HepG2 (cell line): Measurements from ENCODE around the gene MFAP4. TPM values are rescaled to one million over a fixed set of nuclear protein-coding genes. Genes with fewer than 3 reads are reported as not detected.
A peak's percentile ranks its signal among the peaks of the same experiment; 100 is the strongest.

ENCODE experiments used
- ARID2 ChIP-seq: sonication (generic); formaldehyde crosslinking; IDR thresholded peaks from 2 replicates; pipeline ENCODE4 v1.8.1; 2022; ENCODE audit warnings: mild to moderate bottlenecking, missing genetic modification reagents, borderline replicate concordance
- DR1 ChIP-seq: sonication (generic); formaldehyde crosslinking; IDR thresholded peaks from 2 replicates; pipeline ENCODE4 v1.8.0; 2021; ENCODE audit warnings: mild to moderate bottlenecking, missing genetic modification reagents, inconsistent platforms
- FOSL2 ChIP-seq: sonication (generic); formaldehyde crosslinking; IDR thresholded peaks from 2 replicates; pipeline ENCODE4 v1.4.0; 2020; ENCODE audit warnings: missing genetic modification reagents
- GATA4 ChIP-seq: sonication (generic); IDR thresholded peaks from 2 replicates; pipeline ENCODE4 v1.6.1; 2016; ENCODE audit warnings: antibody characterized with exemption, low read depth, borderline replicate concordance
- HOXA5 ChIP-seq: sonication (generic); formaldehyde crosslinking; IDR thresholded peaks from 2 replicates; pipeline ENCODE4 v1.4.0; 2020; ENCODE audit warnings: missing genetic modification reagents
- MXD1 ChIP-seq: sonication (generic); formaldehyde crosslinking; IDR thresholded peaks from 2 replicates; pipeline ENCODE4 v1.4.0; 2020; ENCODE audit warnings: mild to moderate bottlenecking, missing genetic modification reagents
- NFE2 ChIP-seq: sonication (generic); formaldehyde crosslinking; IDR thresholded peaks from 2 replicates; pipeline ENCODE4 v1.4.0; 2020; ENCODE audit warnings: missing genetic modification reagents
- NFKBIZ ChIP-seq: IDR thresholded peaks from 2 replicates; pipeline ENCODE4 v1.6.1; 2018; ENCODE audit warnings: missing genetic modification reagents, missing compliant biosample characterization
- SNRNP70 ChIP-seq: fragments of 200-400 bp; formaldehyde crosslinking; IDR thresholded peaks from 2 replicates; pipeline ENCODE4 v1.6.1; 2017; ENCODE audit warnings: mild to moderate bottlenecking, low read depth, low read length, moderate library complexity
- TRIM24 ChIP-seq: sonication (generic); formaldehyde crosslinking; IDR thresholded peaks from 2 replicates; pipeline ENCODE4 v1.8.0; 2022; ENCODE audit warnings: mild to moderate bottlenecking, missing genetic modification reagents
- ZMAT3 ChIP-seq: sonication (generic); formaldehyde crosslinking; conservative IDR thresholded peaks from 2 replicates; pipeline ENCODE4 v1.7.0; 2021; ENCODE audit warnings: missing genetic modification reagents
- ZNF737 ChIP-seq: sonication (generic); formaldehyde crosslinking; IDR thresholded peaks from 2 replicates; pipeline ENCODE4 v1.5.0; 2020; ENCODE audit warnings: missing genetic modification reagents, mild to moderate bottlenecking, borderline replicate concordance
- ZNF746 ChIP-seq: sonication (generic); formaldehyde crosslinking; IDR thresholded peaks from 2 replicates; pipeline ENCODE4 v1.8.0; 2022; ENCODE audit warnings: mild to moderate bottlenecking, missing genetic modification reagents
- ZNF766 ChIP-seq: sonication (generic); formaldehyde crosslinking; IDR thresholded peaks from 2 replicates; pipeline ENCODE4 v1.5.0; 2020; ENCODE audit warnings: missing genetic modification reagents, borderline replicate concordance
- ZNF772 ChIP-seq: sonication (generic); formaldehyde crosslinking; IDR thresholded peaks from 2 replicates; pipeline ENCODE4 v1.5.0; 2020; ENCODE audit warnings: mild to moderate bottlenecking, missing genetic modification reagents
- ZNF839 ChIP-seq: sonication (generic); formaldehyde crosslinking; IDR thresholded peaks from 2 replicates; pipeline ENCODE4 v1.4.0; 2020; ENCODE audit warnings: missing genetic modification reagents, mild to moderate bottlenecking, borderline replicate concordance
- ZNF878 ChIP-seq: sonication (generic); formaldehyde crosslinking; IDR thresholded peaks from 2 replicates; pipeline ENCODE4 v1.8.1; 2023; ENCODE audit warnings: mild to moderate bottlenecking, missing genetic modification reagents, moderate library complexity
- polyA plus RNA-seq, 8 experiments: library from polyadenylated mRNA; depleted of rRNA in 3 of 8; stranded (reverse) in 7 of 8; unstranded in 1 of 8; fragments of >200 nt; fragmentation: Illumina TruSeq in 4 of 8; extraction: Trizol in 4 of 8; gene quantifications; 2 replicates each; pipeline versions ENCODE4 v1.2.1 to v1.2.3, GENCODE V29; 2011 to 2016; ENCODE audit warnings: low read depth in 4 of 8, missing spikeins in 1 of 8, mixed read lengths in 1 of 8; ENCODE audit not compliant: insufficient read depth in 1 of 8
- total RNA-seq, 5 experiments: library from RNA; depleted of rRNA; stranded (reverse); fragments of >200 nt; fragmentation: Illumina TruSeq; extraction: Trizol; gene quantifications; 2 replicates each; pipeline ENCODE4 v1.2.3, GENCODE V29; 2016; ENCODE audit warnings: low read depth in 1 of 5
- TF ChIP-seq, protein P1 (sequence below), 2 experiments: fragments of 450-650 bp in 1 of 2; sonication (generic) in 1 of 2; formaldehyde crosslinking in 1 of 2; IDR thresholded peaks; 2 replicates each; pipeline versions ENCODE4 v1.6.1 to v1.8.0; 2016 to 2022; ENCODE audit warnings: antibody characterized with exemption in 1 of 2, mild to moderate bottlenecking in 1 of 2, missing genetic modification reagents in 1 of 2
- TF ChIP-seq, protein P2 (sequence below): sonication (generic); formaldehyde crosslinking; IDR thresholded peaks from 2 replicates; pipeline ENCODE4 v1.4.0; 2020; ENCODE audit warnings: missing genetic modification reagents

MFAP4 gene
- total and polyA plus RNA-seq, 2 of the 13 experiments (the other 11 are each of a cell fraction or from before 2014, with no cell fraction given) = 0.08 TPM; not detected in 1

- TF ChIP-seq GATA4 (no peak), ZMAT3 (CRISPR knock-in tag) (peak; percentile 69; the same call in 1 of the 2 replicates), ZNF766 (CRISPR knock-in tag) (peak; percentile 70; the same call in 1 of the 2 replicates), DR1 (peak; percentile 58; the same call in 1 of the 2 replicates), NFKBIZ (CRISPR knock-in tag) (0 out of 2 replicates have a peak, but pooled peaks have one; percentile 18), ZNF746 (CRISPR knock-in tag) (no peak), ZNF737 (CRISPR knock-in tag) (peak; percentile 75; the same call in 1 of the 2 replicates), SNRNP70 (no peak), MXD1 (CRISPR knock-in tag) (peak; percentile 84; the same call in 1 of the 2 replicates), NFE2 (CRISPR knock-in tag) (no peak), ZNF772 (CRISPR knock-in tag) (no peak; the same call in 1 of the 2 replicates), ZNF878 (CRISPR knock-in tag) (no peak), TRIM24 (no peak), ARID2 (CRISPR knock-in tag) (peak; percentile 89; the same call in 1 of the 2 replicates), HOXA5 (CRISPR knock-in tag) (no peak), FOSL2 (CRISPR knock-in tag) (no peak), ZNF839 (peak; percentile 71; the same call in 1 of the 2 replicates)
- TF ChIP-seq, protein P1, sequence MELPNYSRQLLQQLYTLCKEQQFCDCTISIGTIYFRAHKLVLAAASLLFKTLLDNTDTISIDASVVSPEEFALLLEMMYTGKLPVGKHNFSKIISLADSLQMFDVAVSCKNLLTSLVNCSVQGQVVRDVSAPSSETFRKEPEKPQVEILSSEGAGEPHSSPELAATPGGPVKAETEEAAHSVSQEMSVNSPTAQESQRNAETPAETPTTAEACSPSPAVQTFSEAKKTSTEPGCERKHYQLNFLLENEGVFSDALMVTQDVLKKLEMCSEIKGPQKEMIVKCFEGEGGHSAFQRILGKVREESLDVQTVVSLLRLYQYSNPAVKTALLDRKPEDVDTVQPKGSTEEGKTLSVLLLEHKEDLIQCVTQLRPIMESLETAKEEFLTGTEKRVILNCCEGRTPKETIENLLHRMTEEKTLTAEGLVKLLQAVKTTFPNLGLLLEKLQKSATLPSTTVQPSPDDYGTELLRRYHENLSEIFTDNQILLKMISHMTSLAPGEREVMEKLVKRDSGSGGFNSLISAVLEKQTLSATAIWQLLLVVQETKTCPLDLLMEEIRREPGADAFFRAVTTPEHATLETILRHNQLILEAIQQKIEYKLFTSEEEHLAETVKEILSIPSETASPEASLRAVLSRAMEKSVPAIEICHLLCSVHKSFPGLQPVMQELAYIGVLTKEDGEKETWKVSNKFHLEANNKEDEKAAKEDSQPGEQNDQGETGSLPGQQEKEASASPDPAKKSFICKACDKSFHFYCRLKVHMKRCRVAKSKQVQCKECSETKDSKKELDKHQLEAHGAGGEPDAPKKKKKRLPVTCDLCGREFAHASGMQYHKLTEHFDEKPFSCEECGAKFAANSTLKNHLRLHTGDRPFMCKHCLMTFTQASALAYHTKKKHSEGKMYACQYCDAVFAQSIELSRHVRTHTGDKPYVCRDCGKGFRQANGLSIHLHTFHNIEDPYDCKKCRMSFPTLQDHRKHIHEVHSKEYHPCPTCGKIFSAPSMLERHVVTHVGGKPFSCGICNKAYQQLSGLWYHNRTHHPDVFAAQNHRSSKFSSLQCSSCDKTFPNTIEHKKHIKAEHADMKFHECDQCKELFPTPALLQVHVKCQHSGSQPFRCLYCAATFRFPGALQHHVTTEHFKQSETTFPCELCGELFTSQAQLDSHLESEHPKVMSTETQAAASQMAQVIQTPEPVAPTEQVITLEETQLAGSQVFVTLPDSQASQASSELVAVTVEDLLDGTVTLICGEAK (IDR thresholded peaks at IDR 0.05) = no peak
- TF ChIP-seq, protein P1 (CRISPR knock-in tag; IDR thresholded peaks at IDR 0.05) = peak; percentile 71; the same call in 1 of the 2 replicates
- TF ChIP-seq, protein P2, sequence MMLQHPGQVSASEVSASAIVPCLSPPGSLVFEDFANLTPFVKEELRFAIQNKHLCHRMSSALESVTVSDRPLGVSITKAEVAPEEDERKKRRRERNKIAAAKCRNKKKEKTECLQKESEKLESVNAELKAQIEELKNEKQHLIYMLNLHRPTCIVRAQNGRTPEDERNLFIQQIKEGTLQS (CRISPR knock-in tag) = peak; percentile 2; the same call in 1 of the 2 replicates
Measured at GRCh38 chr17:19336938-19337711, 49.9 kb downstream of the MFAP4 start (continued).
